HG03025 (cell line): ENCODE results near the gene LSMEM2.

Experiments
- ATAC-seq: cut with Tn5 transposase; IDR thresholded peaks from one replicate; pipeline ENCODE4 v1.9.1; 2021; ENCODE audit warnings: mild to moderate bottlenecking, moderate library complexity; ENCODE audit not compliant: unreplicated experiment, low FRiP score

LSMEM2 gene

GRCh38 chr3:50318615-50319014, 39.7 kb downstream of the LSMEM2 start:
- ATAC-seq, result no peak

DNA sequence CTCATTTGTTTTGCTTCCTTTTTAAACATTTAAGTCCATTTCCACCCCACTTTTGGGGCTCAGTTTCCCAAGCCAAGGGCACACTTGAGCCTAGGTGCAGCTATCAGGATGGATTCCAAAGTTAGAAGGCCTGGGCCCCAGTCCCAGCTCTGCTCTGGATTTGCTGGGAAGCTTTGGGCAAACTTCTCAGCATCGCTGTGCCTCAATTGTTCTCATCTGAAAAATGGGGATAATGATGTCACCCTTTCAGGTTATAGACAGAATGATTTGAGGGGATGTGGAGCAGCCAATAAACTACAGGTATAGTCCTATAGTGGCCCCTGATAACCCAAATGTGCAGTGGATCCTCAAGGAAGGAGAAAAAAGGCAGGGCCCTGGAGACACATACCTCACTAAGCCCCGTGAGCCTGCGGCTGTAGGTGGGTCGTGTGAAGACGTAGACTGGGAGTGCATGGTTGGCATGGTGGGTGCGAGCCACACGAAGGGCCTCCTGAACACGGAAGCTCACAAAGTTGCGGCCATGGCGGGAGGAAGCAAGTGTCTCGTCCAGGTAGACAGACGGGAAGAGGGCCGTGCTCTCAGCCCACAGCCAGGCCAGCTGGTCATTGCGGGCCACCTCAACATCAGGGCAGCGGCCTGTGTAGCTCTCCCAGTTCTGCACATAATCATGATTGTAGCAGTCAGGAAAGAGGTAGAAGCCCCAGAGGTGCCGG, 40.5 kb downstream of the LSMEM2 start:
- ATAC-seq, result no peak

GRCh38 chr3:50319894-50320625, 41.2 kb downstream of the LSMEM2 start:
- no peak for ATAC-seq

DNA sequence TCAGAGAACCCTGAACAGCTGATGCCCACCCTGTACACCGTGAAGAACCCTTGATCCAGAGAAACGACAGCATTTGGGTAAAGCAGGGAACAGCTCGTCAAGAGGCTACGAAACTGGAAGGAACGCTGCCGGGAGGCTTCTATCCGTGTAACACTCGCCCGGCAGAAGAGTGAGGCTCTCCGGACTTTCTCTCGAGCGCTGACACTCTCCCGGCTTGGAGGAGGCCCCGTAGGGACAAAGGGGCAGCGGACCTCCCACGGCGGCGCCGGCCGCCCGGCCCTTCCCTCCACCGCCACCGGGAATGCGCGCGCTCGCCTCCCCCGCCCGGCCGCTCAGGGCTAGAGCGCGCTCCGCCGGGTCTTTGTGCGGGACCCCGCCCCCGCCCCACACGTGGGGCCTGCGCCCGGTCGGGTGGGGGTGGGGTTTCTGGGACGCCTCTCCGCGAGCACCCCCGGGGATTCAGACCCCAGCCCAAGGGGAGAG, 42.0 kb downstream of the LSMEM2 start:
- ATAC-seq, result peak; percentile 49

DNA sequence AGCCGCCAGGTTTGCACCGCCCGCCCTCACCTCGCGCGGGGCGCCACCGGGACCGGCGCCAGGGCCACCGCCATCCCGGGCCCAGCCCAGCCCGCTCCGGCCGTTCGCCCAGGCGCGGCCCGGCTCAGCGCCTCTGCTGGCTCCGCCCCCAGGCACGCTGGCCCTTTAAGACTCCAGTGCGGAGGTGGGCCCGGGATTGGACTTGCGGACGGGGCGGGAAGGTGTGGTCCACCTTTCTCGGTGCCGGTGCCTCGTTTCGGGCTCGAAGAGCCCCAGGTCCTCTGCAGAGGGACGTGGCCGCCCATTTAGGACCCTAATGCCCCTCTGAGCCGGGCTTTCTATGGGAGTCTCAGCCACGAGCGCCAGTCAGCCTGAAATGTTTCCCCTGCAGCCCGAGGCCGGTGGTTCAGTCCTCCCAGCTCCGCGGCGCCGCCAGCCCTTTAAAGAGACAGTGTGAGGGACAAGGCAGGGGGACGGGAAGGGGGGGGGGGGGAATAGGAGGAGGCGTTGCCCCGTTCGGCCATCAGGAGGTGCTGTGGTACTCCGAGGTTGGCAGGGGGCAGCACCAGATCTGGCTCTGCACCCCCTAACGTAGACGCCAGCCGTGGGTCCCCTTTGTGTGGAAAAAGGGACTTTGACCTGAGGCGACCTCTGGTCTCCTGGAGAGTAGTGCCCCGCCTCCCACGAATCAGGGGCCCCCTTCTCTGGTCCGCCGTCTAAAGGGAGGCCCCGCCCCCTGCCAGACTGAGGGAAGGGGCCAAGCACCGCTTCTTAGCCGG, 42.6 kb downstream of the LSMEM2 start:
- peak; percentile 74 for ATAC-seq

DNA sequence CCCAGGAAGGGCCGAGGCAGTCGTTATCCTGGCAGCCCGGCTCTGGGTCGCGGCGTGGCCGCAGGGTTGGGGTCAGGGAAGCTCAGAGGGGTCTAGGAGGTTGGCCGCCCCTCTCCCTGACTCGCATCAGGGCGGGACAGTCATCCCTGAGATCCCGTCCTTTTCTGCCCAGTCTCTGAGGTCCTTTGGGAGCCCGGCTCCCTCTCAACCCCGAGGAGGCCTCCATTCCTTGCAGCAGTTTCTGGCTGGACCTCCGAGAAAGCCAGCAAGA, 43.2 kb downstream of the LSMEM2 start:
- no peak for ATAC-seq

- no peak for ATAC-seq
These were observed 43.7 kb downstream of the LSMEM2 start, which contains the start of gene HYAL2 for GRCh38 chr3:50322386-50323091. HYAL2 (minus strand) TSS chr3:50322745; CDS start chr3:50320489, 2,256 bp downstream.

DNA sequence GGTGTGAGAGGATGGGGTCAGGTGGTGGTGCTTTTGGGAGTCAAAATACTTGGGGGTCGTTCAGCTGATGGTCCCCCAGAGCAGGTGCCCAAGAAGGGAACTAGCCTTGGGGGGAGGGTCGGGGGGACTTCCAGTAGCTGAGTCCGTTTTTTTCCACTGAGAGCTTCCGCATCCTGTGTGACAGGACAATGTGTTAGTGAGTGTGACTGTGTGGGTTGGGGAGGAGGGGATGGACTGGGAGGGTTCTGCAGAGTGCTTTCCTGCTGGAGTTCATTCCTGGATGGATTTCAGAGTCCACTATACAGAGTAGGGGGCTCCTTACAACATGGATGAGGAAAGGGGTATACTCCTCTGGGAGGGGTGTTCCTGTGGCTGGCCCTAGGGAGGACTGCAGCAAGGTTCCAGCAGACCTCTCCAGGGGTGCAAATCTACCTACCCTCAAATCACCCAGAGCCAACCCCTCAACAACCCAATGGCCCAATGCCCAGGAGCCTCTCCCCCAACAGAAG, 44.3 kb downstream of the LSMEM2 start:
- ATAC-seq, result no peak

DNA sequence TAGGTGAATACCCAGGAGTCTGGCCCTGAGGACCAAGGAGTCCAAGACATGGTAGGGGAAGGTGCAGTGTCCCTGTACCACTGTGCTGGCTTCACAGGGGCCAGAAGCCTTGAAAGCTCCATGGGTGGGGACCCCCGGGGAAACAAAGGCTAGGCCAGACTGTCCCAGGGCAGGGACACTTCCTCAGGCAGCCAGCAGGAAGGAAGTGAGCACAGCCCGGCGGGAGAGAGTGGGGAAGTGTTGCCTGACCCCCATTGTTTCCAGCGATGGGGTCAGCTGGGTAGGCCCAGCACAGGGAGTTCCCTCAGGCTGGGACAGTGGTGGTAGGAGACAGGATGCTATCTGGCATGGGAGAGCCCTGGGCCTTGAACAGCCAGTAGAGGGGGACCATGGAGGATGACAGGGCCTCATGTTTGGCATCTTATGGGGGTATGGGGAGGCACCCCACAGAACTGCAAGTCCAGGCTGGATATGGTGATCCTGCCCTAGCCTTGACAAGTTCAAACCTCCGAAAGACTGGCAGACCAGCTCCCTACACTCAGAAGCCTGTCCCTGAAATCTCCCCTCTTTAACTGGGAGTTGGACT, 44.8 kb downstream of the LSMEM2 start:
- ATAC-seq, result no peak

DNA sequence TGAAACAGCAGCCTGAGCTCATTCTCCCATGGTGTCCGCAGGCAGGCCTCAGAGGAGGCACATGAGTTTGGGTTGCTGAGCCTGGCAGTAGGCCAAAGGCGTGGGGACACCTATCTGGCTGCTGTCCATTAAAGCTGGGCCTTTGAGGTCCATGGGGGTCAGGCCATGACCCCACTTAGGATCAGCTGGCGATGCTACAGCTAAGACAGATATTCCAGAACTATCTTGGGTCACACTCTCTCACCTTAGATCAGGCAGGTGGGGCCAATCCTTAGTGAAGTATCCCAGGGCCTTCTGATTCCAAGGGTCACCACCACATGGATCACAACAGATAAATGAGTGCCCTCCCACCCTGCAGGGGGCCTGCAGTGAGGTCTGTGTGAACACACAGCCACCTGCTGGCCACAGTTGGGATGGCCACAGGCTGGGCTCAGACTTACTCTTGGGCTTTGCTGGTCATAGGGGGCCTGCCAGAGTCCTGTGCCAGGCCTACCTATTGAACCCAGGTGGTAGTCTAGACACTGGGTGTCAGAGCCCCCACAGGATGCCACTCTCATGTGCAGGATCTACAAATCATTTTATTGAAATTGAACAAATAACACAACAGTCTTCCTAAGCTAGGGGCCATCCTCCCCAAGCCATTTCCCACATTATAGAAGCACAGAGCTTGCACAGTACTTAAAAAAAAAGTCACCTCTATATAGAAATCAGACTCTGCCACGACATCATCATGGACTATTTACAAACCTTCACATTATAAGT, 45.6 kb downstream of the LSMEM2 start:
- ATAC-seq, result no peak

DNA sequence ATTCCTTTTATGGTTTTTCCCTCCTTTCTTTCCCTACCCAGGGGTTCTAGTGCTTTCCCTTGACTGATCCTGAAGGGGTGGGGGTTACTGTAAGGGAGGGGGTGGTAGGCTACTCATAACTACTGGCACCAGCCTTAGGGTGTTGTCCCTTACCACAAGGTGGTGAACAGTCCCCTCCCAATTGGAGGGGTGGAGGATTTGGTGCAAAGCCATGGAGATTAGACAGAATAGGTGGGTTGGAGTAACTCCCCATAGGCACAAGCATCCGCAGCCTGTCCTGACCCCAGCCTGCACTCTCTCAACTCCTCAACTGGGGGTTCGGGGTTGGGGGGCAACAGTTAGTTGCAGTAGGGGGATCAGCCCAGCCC, 46.2 kb downstream of the LSMEM2 start:
- no peak for ATAC-seq

DNA sequence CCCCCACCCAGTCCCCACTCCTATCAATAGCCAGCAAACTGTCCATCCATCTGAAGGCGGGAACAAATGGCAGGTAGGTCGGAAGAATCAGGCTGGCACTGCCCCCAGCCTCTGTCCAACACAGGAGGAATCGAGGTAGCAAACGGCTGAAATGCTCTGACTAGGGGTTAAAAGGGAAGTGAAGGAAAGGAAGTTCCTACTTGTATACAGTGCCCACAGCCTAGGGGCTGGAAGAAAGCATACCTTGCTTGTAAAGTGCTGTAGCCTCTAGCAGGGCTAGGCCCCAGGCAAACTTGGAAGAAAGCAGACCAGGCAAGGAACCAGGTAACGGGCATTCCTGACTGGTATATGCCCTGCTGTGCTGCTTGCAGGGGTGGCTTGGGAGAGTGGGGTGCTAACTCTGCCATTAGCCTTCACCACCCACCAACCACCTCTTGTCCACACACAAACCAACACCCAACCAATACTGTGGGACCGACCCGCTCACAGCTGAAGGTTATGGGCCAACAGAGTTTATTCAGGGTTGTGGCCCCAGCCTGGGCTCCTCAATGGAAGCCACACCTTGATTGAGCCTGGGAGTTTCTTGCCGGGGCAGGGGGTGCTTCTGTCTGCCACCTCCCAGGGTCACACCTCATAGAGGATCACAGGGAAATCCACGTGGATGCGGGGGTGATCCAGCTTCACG, 46.8 kb downstream of the LSMEM2 start:
- no peak for ATAC-seq

- ATAC-seq, result no peak
These were observed 47.3 kb downstream of the LSMEM2 start for GRCh38 chr3:50326182-50326541.

GRCh38 chr3:50327129-50327528, 48.2 kb downstream of the LSMEM2 start:
- ATAC-seq, result no peak

- ATAC-seq, result peak; percentile 81
These were observed 49.2 kb downstream of the LSMEM2 start, which contains the start of gene TUSC2 for GRCh38 chr3:50327943-50328691. TUSC2 (minus strand) TSS chr3:50328223; CDS start chr3:50328099, 124 bp downstream.

- ATAC-seq, result no peak
These were observed 51.4 kb downstream of the LSMEM2 start for GRCh38 chr3:50330330-50330729.

GRCh38 chr3:50331364-50331907, 52.5 kb downstream of the LSMEM2 start:
- no peak for ATAC-seq
